C4-2B (cell line): Measurements from ENCODE around the gene FGF22.

Experiments
- H3K27ac ChIP-seq: fragments of 450-650 bp; 2 replicates; pipeline ENCODE4 v1.5.1; 2017
- ZFX ChIP-seq: fragments of 450-650 bp; IDR thresholded peaks from 2 replicates; pipeline ENCODE4 v1.6.1; 2017
- TF ChIP-seq, protein P1 (sequence below): fragments of 450-650 bp; conservative IDR thresholded peaks from 2 replicates; pipeline ENCODE4 v1.5.1; 2017; ENCODE audit warnings: mild to moderate bottlenecking

FGF22 gene

DNA sequence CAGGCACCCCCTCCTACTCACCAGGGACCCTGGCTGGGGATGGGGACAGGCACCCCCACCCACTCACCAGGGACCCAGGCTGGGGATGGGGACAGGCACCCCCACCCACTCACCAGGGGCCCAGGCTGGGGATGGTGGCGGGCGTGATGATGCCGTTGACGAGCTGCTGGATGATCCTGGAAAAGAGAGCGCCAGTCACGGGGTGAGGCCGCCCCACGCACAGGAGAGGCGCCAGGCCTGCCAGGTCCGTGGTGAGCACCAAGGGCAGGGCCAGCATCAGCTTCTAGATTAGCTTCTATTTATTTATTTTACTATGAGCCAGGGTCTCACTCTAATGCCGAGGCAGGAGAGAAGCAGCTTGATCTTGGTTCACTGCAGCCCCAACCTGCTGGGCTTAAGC is 10.4 kb downstream of the FGF22 start:
- no peak overlapping the region for H3K27ac ChIP-seq
- TF ChIP-seq, protein P1, sequence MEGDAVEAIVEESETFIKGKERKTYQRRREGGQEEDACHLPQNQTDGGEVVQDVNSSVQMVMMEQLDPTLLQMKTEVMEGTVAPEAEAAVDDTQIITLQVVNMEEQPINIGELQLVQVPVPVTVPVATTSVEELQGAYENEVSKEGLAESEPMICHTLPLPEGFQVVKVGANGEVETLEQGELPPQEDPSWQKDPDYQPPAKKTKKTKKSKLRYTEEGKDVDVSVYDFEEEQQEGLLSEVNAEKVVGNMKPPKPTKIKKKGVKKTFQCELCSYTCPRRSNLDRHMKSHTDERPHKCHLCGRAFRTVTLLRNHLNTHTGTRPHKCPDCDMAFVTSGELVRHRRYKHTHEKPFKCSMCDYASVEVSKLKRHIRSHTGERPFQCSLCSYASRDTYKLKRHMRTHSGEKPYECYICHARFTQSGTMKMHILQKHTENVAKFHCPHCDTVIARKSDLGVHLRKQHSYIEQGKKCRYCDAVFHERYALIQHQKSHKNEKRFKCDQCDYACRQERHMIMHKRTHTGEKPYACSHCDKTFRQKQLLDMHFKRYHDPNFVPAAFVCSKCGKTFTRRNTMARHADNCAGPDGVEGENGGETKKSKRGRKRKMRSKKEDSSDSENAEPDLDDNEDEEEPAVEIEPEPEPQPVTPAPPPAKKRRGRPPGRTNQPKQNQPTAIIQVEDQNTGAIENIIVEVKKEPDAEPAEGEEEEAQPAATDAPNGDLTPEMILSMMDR, result no peak
- no peak for TF ChIP-seq ZFX

DNA sequence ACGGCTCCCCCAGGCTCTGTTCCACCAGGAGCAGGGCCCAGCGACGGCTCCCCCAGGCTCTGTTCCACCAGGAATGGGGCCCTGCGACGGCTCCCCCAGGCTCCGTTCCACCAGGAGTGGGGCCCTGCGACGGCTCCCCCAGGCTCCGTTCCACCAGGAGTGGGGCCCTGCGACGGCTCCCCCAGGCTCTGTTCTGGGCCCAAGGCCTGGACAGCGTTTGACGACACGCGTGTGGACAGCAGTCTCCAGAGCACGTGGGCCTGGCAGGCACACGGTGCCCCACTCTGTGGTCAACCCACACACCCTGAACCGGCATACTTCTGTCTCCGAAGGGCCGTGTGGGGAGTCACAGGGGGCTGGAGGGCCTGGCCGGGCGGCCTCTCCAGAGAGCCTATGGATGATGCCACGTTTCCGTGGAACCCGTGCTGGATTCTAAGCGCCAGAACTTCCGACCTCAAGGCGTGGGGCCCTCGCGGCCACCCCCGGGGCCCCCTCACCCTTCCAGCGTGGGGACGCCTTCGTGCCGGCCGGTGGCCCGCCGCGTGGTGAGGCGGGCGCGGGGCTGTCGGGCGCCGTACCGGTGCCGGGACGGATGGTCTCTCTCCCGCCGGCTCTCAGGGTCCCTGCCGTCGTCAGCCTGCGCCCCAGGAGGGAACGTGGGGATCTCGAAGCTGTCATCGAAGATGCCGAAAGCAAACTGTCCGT is 11.6 kb downstream of the FGF22 start:
- TF ChIP-seq, protein P1, result no peak
- TF ChIP-seq ZFX, result no peak
- no peak overlapping the region for H3K27ac ChIP-seq

DNA sequence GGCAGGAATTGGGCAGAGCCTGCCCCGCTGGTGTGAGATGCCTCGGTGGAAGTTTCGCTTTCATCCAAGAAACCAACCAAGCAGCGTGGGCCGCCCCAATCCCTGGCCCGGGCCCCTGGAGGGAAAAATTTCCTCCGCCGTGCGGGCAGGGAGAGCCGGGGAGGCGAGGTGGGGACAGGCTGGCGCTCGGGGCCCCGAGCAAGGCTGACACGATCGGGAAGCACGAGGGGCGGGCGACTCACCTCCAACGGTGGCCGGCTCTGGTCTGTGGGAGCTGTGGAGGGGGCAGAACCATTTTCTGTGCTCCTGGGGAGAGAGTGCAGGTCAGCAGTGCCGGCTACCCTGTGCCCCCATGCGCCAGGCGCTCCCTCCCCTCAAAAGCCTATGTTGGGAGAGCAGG is 12.3 kb downstream of the FGF22 start:
- TF ChIP-seq, protein P1, result no peak
- TF ChIP-seq ZFX, result no peak
- no peak overlapping the region for H3K27ac ChIP-seq

DNA sequence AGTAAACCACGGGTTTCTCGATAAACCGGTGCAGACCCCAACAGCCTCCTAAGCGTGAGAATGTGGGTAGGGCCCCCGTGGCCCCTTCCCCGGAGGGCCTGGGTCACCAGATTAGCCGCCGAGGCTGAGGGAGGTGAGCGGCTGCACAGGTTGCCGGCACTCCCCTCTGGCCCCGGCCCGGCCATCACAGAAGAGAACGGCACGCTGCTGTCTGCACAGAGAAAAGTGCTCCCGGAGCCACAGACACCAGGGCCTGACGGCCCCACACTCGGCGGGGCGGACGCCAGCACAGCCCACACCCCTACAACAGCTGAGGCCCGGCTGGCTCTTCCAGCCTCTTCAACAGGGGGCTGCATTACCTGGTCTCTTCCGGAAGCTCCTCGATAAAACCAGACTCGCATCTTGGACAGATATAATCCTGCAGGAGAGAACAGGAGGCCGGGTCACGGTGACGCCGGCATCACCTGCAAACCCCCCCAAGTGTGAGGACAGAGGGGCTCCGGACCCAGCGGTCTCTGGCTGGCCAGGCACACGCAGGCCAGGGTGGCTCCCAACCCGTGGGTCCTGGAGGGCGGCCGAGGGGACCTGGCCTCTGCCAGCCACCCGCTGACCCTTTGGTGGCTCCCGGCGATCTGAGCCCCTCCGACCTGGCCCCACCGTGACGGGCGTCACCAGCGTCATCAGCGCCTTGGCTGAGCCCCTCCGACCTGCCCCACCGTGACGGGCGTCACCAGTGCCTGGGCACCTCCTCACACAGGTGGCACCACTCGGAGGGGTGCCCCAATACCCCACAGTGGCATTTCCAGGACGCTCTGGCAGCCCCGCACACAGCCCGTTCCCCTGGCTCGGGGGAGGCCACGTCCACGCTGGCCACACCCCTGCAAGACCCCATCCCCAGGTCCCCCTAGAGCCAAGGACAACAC is 13.0 kb downstream of the FGF22 start:
- H3K27ac ChIP-seq, result no peak overlapping the region
- TF ChIP-seq, protein P1, result no peak
- TF ChIP-seq ZFX, result no peak

DNA sequence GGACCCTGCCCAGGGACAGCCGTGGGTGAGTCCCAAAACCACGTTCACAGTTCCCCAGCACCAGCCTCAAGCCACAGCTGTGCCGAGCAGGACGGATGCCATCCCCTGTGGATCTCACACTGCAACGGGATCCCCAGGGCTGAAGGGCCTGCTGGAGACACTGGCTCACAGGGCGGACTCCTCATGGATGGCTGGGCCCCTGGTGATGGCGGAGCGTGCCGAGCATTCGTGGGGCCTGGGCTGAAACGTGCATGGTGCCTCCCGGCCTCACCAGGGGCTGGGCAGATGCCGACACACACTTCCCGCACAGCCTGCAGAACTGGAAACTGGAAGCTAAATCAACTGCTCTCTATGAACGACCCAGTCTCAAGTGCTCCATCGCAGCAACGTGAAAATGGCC is 13.7 kb downstream of the FGF22 start:
- TF ChIP-seq, protein P1, result no peak
- TF ChIP-seq ZFX, result no peak
- H3K27ac ChIP-seq, result no peak overlapping the region

DNA sequence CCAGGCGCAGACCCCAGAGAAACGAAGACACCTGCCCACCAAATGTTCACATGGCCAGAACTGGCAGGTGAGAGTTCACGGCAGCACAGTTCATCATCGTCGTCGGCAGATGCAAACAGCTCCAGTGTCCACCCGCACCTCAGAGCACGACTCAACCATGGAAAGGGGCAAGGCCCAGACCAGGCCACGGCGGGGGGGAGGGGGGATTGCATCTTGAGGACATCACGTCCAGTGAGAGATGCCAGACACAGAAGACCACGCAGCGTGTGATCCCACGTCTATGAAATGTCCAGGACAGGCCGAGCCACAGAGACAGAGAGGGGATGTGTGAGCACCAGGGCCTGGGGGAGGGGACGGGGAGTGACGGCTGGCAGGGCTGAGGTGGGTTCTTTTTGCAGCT is 16.0 kb downstream of the FGF22 start:
- H3K27ac ChIP-seq, result no peak overlapping the region
- TF ChIP-seq ZFX, result no peak
- TF ChIP-seq, protein P1, result no peak
